Sigmoid colon (tissue), 7 donors: Measurements from ENCODE around the gene NNMT. TPM values are rescaled to one million over a fixed set of nuclear protein-coding genes. Genes with fewer than 3 reads are reported as not detected.

Experiments
- DNase-seq: peaks from one replicate; pipeline ENCODE4 v3.0.0-alpha.2; 2019
- H3K27ac ChIP-seq, 4 donors: fragments of 200-600 bp; sonication (generic); one replicate each; pipeline ENCODE4 v1.5.1; 2016 to 2019; ENCODE audit warnings: mild to moderate bottlenecking in 1 of 4
- H3K27me3 ChIP-seq, 3 donors: fragments of 200-600 bp; sonication (generic); one replicate each; pipeline ENCODE4 v1.5.1; 2019; ENCODE audit warnings: mild to moderate bottlenecking in 1 of 3
- H3K36me3 ChIP-seq, 4 donors: fragments of 200-600 bp; sonication (generic); one replicate each; pipeline ENCODE4 v1.5.1; 2016 to 2019
- H3K4me1 ChIP-seq, 4 donors: fragments of 200-600 bp; sonication (generic); one replicate each; pipeline ENCODE4 v1.5.1; 2017 to 2019
- H3K4me3 ChIP-seq, 4 donors: fragments of 200-600 bp; sonication (generic); one replicate each; pipeline ENCODE4 v1.5.1; 2017 to 2019; ENCODE audit warnings: mild to moderate bottlenecking in 2 of 4, moderate library complexity in 1 of 4
- H3K9me3 ChIP-seq, 4 donors: fragments of 200-600 bp in 3 of 4; sonication (generic) in 3 of 4; one replicate each; pipeline versions ENCODE4 v1.5.1 to v1.6.1; 2013 to 2019
- CTCF ChIP-seq, 4 experiments: fragments of 450-650 bp in 3 of 4; fragments of 200-600 bp in 1 of 4; IDR thresholded peaks; one replicate each; pipeline ENCODE4 v1.5.1; 2016 to 2019; ENCODE audit warnings: antibody characterized with exemption in 4 of 4, mild to moderate bottlenecking in 3 of 4, moderate library complexity in 2 of 4
- EP300 ChIP-seq, 4 donors: sonication (generic); formaldehyde crosslinking; IDR thresholded peaks; one replicate each; pipeline ENCODE4 v1.6.1; 2017; ENCODE audit warnings: antibody characterized with exemption in 4 of 4
- POLR2A ChIP-seq, 2 donors: fragments of 450-650 bp; IDR thresholded peaks; one replicate each; pipeline ENCODE4 v1.6.1; 2016; ENCODE audit warnings: antibody characterized with exemption in 2 of 2, mild to moderate bottlenecking in 2 of 2, moderate library complexity in 2 of 2
- POLR2AphosphoS5 ChIP-seq, 4 donors: sonication (generic); formaldehyde crosslinking; IDR thresholded peaks; one replicate each; pipeline ENCODE4 v1.6.1; 2017; ENCODE audit warnings: antibody characterized with exemption in 4 of 4
- WGBS, 2 donors: extraction: QIAGEN DNeasy Blood & Tissue Kit; methylation state at CpG; one replicate each; pipeline ENCODE4 v1.1.7; 2013; 5-methylcytosine and 5-hydroxymethylcytosine counted together
- intact Hi-C: fragments of 100-400 bp; cut with DNase I; formaldehyde crosslinking; loops from one replicate; pipeline ENCODE4 v1.15.1; 2023
- polyA plus RNA-seq, 3 donors: library from polyadenylated mRNA; stranded (reverse); fragments of 200-250 nt; gene quantifications; one replicate each; pipeline ENCODE4 v1.2.3, GENCODE V29; 2013
- total RNA-seq, 4 donors: library from RNA; depleted of rRNA; stranded (reverse); fragments of >200 nt; gene quantifications; one replicate each; pipeline ENCODE4 v1.1.0, GENCODE V29; 2016
- donor health status: healthy with polysubstance abuse.
- donor health status: Bipolar disorder and iron deficiency.
- donor health status: healthy.

Gene NNMT
- total and polyA plus RNA-seq, 7 donors: 28.0 to 960 (median 208) TPM

GRCh38 chr11:114350022-114350421 is 53.8 kb downstream of the NNMT start:
- Histone ChIP-seq H3K36me3 (no peaks in the 10 kb centered on the region), H3K27ac (no peak overlapping the region), H3K4me3 (no peak overlapping the region), H3K27me3 (no peaks in the 10 kb centered on the region), H3K4me1 (no peaks in the 10 kb centered on the region), H3K9me3 (no peaks in the 10 kb centered on the region)
- WGBS, 2 donors: 85 to 92% methylated on average over 10 of the region's 10 CpGs
- DNase-seq: no peak
- no peak for TF ChIP-seq CTCF (IDR thresholded peaks at IDR 0.05)
- no peak for TF ChIP-seq EP300 (IDR thresholded peaks at IDR 0.05)
- no peak for TF ChIP-seq POLR2AphosphoS5 (IDR thresholded peaks at IDR 0.05)
- TF ChIP-seq POLR2A (IDR thresholded peaks at IDR 0.05): no peak
- intact Hi-C loops: no loop called here

DNA sequence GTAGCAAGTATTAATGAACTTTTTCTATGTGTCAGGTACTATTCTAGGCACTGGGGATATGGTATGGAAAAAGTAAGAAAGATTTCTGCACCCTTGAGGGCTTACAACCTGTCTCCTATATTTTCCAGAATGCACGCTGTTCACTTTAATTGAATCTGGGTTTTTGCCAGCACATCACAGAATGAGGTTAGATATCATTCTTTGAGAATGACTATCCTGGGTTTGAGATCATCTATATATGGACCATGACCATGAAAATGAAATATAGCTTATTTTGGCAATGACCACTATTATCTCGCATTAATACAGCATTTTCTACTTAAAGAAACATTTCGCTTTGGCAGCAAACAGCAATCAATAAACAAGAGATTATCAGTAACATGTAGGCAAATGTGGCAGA is 57.2 kb downstream of the NNMT start:
- Histone ChIP-seq H3K4me3 (no peak overlapping the region), H3K4me1 (no peaks in the 10 kb centered on the region), H3K27ac (no peak overlapping the region), H3K27me3 (no peaks in the 10 kb centered on the region), H3K36me3 (no peaks in the 10 kb centered on the region), H3K9me3 (no peaks in the 10 kb centered on the region)
- DNase-seq: no peak
- TF ChIP-seq CTCF (IDR thresholded peaks at IDR 0.05): no peak
- no peak for TF ChIP-seq POLR2AphosphoS5 (IDR thresholded peaks at IDR 0.05)
- no peak for TF ChIP-seq POLR2A (IDR thresholded peaks at IDR 0.05)
- TF ChIP-seq EP300 (IDR thresholded peaks at IDR 0.05): no peak
- whole genome bisulfite sequencing, 2 donors: 90 to 92% methylated on average over 3 of the region's 3 CpGs
- intact Hi-C loops: no loop called here

DNA sequence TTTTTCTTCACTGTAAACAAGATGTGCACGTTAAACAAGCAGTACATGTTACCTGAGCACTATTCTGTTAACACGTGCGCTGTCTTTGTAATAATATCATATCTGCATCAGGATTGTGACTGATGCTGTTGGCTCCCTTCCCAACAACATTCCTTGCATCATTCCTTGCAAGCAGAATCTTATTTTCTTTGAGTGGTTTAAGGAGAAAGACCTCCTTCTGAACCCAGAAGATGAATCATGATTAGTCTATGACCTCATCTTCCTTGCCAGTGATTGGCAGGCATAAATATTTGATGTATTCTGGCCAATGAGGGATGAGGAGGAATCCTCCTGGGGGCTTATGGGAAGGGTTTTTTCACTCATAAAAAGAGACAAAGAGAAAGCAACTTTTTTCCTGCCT is 57.9 kb downstream of the NNMT start:
- H3K9me3 ChIP-seq: no peaks in the 10 kb centered on the region
- intact Hi-C loops: no loop called here
- WGBS, 2 donors: 86 to 96% methylated on average over 3 of the region's 3 CpGs

GRCh38 chr11:114358716-114359115 is 62.5 kb downstream of the NNMT start:
- Histone ChIP-seq H3K4me3 (no peak overlapping the region), H3K9me3 (no peaks in the 10 kb centered on the region), H3K36me3 (no peaks in the 10 kb centered on the region), H3K27ac (no peak overlapping the region), H3K4me1 (no peaks in the 10 kb centered on the region), H3K27me3 (no peaks in the 10 kb centered on the region)
- 10 to 13% methylated on average over 1 of the region's 1 CpG for WGBS, 2 donors
- no peak for DNase-seq
- no peak for TF ChIP-seq CTCF (IDR thresholded peaks at IDR 0.05)
- no peak for TF ChIP-seq EP300 (IDR thresholded peaks at IDR 0.05)
- no peak for TF ChIP-seq POLR2AphosphoS5 (IDR thresholded peaks at IDR 0.05)
- TF ChIP-seq POLR2A (IDR thresholded peaks at IDR 0.05): no peak
- intact Hi-C loops: no loop called here

More for the DNA sequence above, 57.9 kb downstream of the NNMT start:
- Histone ChIP-seq H3K4me3 (no peak overlapping the region), H3K27me3 (no peaks in the 10 kb centered on the region), H3K4me1 (no peaks in the 10 kb centered on the region), H3K27ac (no peak overlapping the region), H3K36me3 (no peaks in the 10 kb centered on the region)
- TF ChIP-seq EP300 (IDR thresholded peaks at IDR 0.05): no peak
- TF ChIP-seq POLR2AphosphoS5 (IDR thresholded peaks at IDR 0.05): no peak
- TF ChIP-seq CTCF (IDR thresholded peaks at IDR 0.05): no peak
- TF ChIP-seq POLR2A (IDR thresholded peaks at IDR 0.05): no peak
- no peak for DNase-seq

- no peak for TF ChIP-seq EP300 (IDR thresholded peaks at IDR 0.05)
- no peak for TF ChIP-seq POLR2A (IDR thresholded peaks at IDR 0.05)
- no peak for TF ChIP-seq CTCF (IDR thresholded peaks at IDR 0.05)
- TF ChIP-seq POLR2AphosphoS5 (IDR thresholded peaks at IDR 0.05): no peak
- intact Hi-C loops: no loop called here
- Histone ChIP-seq H3K36me3 (no peaks in the 10 kb centered on the region), H3K9me3 (no peaks in the 10 kb centered on the region), H3K4me3 (no peak overlapping the region), H3K27me3 (no peaks in the 10 kb centered on the region), H3K4me1 (no peaks in the 10 kb centered on the region), H3K27ac (no peak overlapping the region)
- no peak for DNase-seq
Observed at GRCh38 chr11:114359342-114359741, 63.1 kb downstream of the NNMT start.
